ENCODE results near the gene CASP7.

DNA sequence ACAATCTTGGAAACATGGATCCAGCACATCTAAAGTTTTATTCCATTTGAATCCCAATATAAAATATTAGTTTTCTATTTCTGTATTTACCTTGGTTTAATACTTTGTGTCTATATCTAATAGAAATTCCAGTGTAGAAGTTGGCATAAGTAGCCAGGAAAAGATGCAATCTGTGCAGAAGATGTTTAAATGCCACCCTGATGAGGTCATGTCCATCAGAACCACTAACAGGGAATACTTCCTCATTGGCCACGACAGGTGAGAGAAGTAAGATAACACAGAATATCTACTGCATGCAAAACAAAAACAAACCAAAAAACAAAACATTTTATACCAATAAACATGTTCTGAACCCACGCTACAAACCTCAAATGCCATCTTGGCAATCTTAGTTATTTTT lies 87.5 kb downstream of the CASP7 start:
- TF ChIP-seq, protein P1, sequence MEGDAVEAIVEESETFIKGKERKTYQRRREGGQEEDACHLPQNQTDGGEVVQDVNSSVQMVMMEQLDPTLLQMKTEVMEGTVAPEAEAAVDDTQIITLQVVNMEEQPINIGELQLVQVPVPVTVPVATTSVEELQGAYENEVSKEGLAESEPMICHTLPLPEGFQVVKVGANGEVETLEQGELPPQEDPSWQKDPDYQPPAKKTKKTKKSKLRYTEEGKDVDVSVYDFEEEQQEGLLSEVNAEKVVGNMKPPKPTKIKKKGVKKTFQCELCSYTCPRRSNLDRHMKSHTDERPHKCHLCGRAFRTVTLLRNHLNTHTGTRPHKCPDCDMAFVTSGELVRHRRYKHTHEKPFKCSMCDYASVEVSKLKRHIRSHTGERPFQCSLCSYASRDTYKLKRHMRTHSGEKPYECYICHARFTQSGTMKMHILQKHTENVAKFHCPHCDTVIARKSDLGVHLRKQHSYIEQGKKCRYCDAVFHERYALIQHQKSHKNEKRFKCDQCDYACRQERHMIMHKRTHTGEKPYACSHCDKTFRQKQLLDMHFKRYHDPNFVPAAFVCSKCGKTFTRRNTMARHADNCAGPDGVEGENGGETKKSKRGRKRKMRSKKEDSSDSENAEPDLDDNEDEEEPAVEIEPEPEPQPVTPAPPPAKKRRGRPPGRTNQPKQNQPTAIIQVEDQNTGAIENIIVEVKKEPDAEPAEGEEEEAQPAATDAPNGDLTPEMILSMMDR (IDR thresholded peaks at IDR 0.05) = no peak
- TF ChIP-seq POLR2A (IDR thresholded peaks at IDR 0.05) (no peak), POLR2AphosphoS5 (IDR thresholded peaks at IDR 0.05) (no peak)

All from prostate gland (tissue), 2 donors.